GM21737 (cell line): ENCODE measurements around the gene HACD4.
"Not testable (repeated sequence)": the region's sequence is repeated elsewhere in the genome, so short reads cannot be mapped to it uniquely, and the experiment has no call there.

Experiments used
- ATAC-seq: cut with Tn5 transposase; IDR thresholded peaks from one replicate; pipeline ENCODE4 v1.9.1; 2021; ENCODE audit warnings: mild to moderate bottlenecking, moderate library complexity; ENCODE audit not compliant: unreplicated experiment

Gene HACD4

GRCh38 chr9:20973246-20973947 is 58.0 kb downstream of the HACD4 start:
- ATAC-seq, result not testable (repeated sequence)

GRCh38 chr9:20972684-20973083 is 58.8 kb downstream of the HACD4 start:
- ATAC-seq, result no peak

GRCh38 chr9:20962536-20963225 is 68.8 kb downstream of the HACD4 start:
- ATAC-seq, result no peak

GRCh38 chr9:20950707-20951106 is 80.7 kb downstream of the HACD4 start:
- ATAC-seq, result no peak
